ENCODE data around the gene PSORS1C2. TPM values are rescaled to one million over a fixed set of nuclear protein-coding genes. Genes with fewer than 3 reads are reported as not detected.

Gene PSORS1C2
- total RNA-seq, 1 donor from 2014 or later: not detected

Other genes starting within 250 kb of the PSORS1C2 start
- 34.3 and 41.3 TPM in 2 replicates for gene GTF2H4, start 230.9 kb downstream of the PSORS1C2 start, total RNA-seq
- 19.8 and 21.6 TPM in 2 replicates for gene VARS2, start 224.8 kb downstream of the PSORS1C2 start, total RNA-seq
- not detected in 2 replicates for gene SFTA2, start 206.9 kb downstream of the PSORS1C2 start, total RNA-seq
- not detected in 2 replicates for gene MUCL3, start 198.1 kb downstream of the PSORS1C2 start, total RNA-seq
- not detected in 2 replicates for gene MUC21, start 155.3 kb downstream of the PSORS1C2 start, total RNA-seq
- 0.05 TPM in 1 of 2 replicates, not detected in the other for gene MUC22, start 128.6 kb downstream of the PSORS1C2 start, total RNA-seq
- gene C6orf15, start 26.5 kb downstream of the PSORS1C2 start, total RNA-seq: 4.6 and 6.4 TPM in 2 replicates
- 8.8 and 9.2 TPM in 2 replicates for gene PSORS1C1, start 24.3 kb downstream of the PSORS1C2 start, total RNA-seq
- gene CDSN, start 18.6 kb downstream of the PSORS1C2 start, total RNA-seq: 0.22 and 0.27 TPM in 2 replicates
- gene CCHCR1, start 18.7 kb upstream of the PSORS1C2 start, total RNA-seq: 10.2 and 11.5 TPM in 2 replicates
- 1.5 and 2.5 TPM in 2 replicates for gene TCF19, start 19.5 kb upstream of the PSORS1C2 start, total RNA-seq
- 5.4 and 6.3 TPM in 2 replicates for gene POU5F1, start 31.6 kb upstream of the PSORS1C2 start, total RNA-seq
- gene HLA-C, start 133.0 kb upstream of the PSORS1C2 start, total RNA-seq: 587 and 786 TPM in 2 replicates
- gene HLA-B, start 218.1 kb upstream of the PSORS1C2 start, total RNA-seq: 1,493 and 2,082 TPM in 2 replicates

Measured in astrocyte (in vitro differentiated cells and primary cell).